Measurements from ENCODE around the gene SMIM9. TPM values are rescaled to one million over a fixed set of nuclear protein-coding genes. Genes with fewer than 3 reads are reported as not detected.

Gene SMIM9
- total RNA-seq, 1 donor, result not detected

GRCh38 chrX:154779261-154779660 is 55.2 kb downstream of the SMIM9 start:
- DNase-seq (ENCODE audit: low read depth), result peak; percentile 49
- TF ChIP-seq CTCF (IDR thresholded peaks at IDR 0.05; ENCODE audit: insufficient read depth, low read depth, low read length), result no peak
- no peak overlapping the region for H3K4me3 ChIP-seq (ENCODE audit: low read depth, low read length)

- DNase-seq (ENCODE audit: low read depth), result no peak
- TF ChIP-seq CTCF (IDR thresholded peaks at IDR 0.05; ENCODE audit: insufficient read depth, low read depth, low read length), result no peak
Observed at GRCh38 chrX:154776753-154777152, 57.7 kb downstream of the SMIM9 start.

GRCh38 chrX:154775419-154776349 is 58.8 kb downstream of the SMIM9 start:
- H3K4me3 ChIP-seq (ENCODE audit: low read depth, low read length), result no peak overlapping the region
- DNase-seq (ENCODE audit: low read depth), result peak; percentile 19
- TF ChIP-seq CTCF (IDR thresholded peaks at IDR 0.05; ENCODE audit: insufficient read depth, low read depth, low read length), result no peak

More at GRCh38 chrX:154776753-154777152, 57.7 kb downstream of the SMIM9 start:
- no peak overlapping the region for H3K4me3 ChIP-seq (ENCODE audit: low read depth, low read length)

GRCh38 chrX:154774622-154775021 is 59.8 kb downstream of the SMIM9 start:
- no peak for DNase-seq (ENCODE audit: low read depth)
- no peak overlapping the region for H3K4me3 ChIP-seq (ENCODE audit: low read depth, low read length)
- no peak for TF ChIP-seq CTCF (IDR thresholded peaks at IDR 0.05; ENCODE audit: insufficient read depth, low read depth, low read length)

Other genes with a start within 250 kb of the SMIM9 start
- not detected in 2 replicates for gene CTAG1A, start 249.5 kb downstream of the SMIM9 start, total RNA-seq
- gene CTAG1B, start 215.4 kb downstream of the SMIM9 start, total RNA-seq, result not detected in 2 replicates
- gene CTAG2, start 181.1 kb downstream of the SMIM9 start, total RNA-seq, result not detected in 2 replicates
- 0.43 and 0.64 TPM in 2 replicates for gene GAB3, start 83.6 kb downstream of the SMIM9 start, total RNA-seq
- 34.8 and 38.9 TPM in 2 replicates for gene DKC1, start 71.8 kb downstream of the SMIM9 start, total RNA-seq
- 11.7 and 17.1 TPM in 2 replicates for gene MPP1, start 29.2 kb downstream of the SMIM9 start, total RNA-seq
- gene F8A1, start 51.7 kb upstream of the SMIM9 start, total RNA-seq, result 2.2 and 4.5 TPM in 2 replicates
- 2.2 and 2.3 TPM in 2 replicates for gene F8, start 188.1 kb upstream of the SMIM9 start, total RNA-seq
- 27.7 and 31.5 TPM in 2 replicates for gene FUNDC2, start 192.2 kb upstream of the SMIM9 start, total RNA-seq
- gene CMC4, start 236.5 kb upstream of the SMIM9 start, total RNA-seq, result 11.0 and 13.8 TPM in 2 replicates
- gene MTCP1, start 236.5 kb upstream of the SMIM9 start, total RNA-seq, result 2.2 and 13.5 TPM in 2 replicates
- 8.4 and 11.2 TPM in 2 replicates for gene BRCC3, start 236.8 kb upstream of the SMIM9 start, total RNA-seq